ENCODE results near the gene PYCARD.

DNA sequence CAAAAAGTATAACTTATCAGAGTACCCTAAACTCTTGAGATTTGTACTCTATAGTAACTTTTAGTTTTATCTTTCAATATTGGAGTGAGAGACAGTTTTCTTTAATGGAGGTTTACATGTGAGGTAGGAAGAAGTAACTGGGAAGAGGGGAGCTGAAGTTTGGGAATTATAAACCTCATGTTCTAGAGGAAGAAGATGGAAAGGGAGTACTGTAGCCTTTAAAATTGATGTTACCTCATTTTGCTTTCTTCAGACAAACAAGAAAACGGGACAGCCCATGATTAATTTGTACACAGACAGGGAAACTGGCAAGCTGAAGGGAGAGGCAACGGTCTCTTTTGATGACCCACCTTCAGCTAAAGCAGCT, 13.2 kb downstream of the PYCARD start:
- no peak for TF ChIP-seq POLR2A (IDR thresholded peaks at IDR 0.05; ENCODE audit: borderline replicate concordance, extremely low read depth, insufficient read depth, insufficient read length)
- TF ChIP-seq SP1 (IDR thresholded peaks at IDR 0.05; ENCODE audit: low read depth), result no peak
- TF ChIP-seq, protein P1, sequence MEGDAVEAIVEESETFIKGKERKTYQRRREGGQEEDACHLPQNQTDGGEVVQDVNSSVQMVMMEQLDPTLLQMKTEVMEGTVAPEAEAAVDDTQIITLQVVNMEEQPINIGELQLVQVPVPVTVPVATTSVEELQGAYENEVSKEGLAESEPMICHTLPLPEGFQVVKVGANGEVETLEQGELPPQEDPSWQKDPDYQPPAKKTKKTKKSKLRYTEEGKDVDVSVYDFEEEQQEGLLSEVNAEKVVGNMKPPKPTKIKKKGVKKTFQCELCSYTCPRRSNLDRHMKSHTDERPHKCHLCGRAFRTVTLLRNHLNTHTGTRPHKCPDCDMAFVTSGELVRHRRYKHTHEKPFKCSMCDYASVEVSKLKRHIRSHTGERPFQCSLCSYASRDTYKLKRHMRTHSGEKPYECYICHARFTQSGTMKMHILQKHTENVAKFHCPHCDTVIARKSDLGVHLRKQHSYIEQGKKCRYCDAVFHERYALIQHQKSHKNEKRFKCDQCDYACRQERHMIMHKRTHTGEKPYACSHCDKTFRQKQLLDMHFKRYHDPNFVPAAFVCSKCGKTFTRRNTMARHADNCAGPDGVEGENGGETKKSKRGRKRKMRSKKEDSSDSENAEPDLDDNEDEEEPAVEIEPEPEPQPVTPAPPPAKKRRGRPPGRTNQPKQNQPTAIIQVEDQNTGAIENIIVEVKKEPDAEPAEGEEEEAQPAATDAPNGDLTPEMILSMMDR (IDR thresholded peaks at IDR 0.05 in 2 of 3, conservative IDR thresholded peaks at IDR 0.05 in 1 of 3; ENCODE audit: borderline replicate concordance in 1 of 3, insufficient read depth in 1 of 3, low read depth in 2 of 3, low read length in 2 of 3), result no peak
- TF ChIP-seq, protein P2, sequence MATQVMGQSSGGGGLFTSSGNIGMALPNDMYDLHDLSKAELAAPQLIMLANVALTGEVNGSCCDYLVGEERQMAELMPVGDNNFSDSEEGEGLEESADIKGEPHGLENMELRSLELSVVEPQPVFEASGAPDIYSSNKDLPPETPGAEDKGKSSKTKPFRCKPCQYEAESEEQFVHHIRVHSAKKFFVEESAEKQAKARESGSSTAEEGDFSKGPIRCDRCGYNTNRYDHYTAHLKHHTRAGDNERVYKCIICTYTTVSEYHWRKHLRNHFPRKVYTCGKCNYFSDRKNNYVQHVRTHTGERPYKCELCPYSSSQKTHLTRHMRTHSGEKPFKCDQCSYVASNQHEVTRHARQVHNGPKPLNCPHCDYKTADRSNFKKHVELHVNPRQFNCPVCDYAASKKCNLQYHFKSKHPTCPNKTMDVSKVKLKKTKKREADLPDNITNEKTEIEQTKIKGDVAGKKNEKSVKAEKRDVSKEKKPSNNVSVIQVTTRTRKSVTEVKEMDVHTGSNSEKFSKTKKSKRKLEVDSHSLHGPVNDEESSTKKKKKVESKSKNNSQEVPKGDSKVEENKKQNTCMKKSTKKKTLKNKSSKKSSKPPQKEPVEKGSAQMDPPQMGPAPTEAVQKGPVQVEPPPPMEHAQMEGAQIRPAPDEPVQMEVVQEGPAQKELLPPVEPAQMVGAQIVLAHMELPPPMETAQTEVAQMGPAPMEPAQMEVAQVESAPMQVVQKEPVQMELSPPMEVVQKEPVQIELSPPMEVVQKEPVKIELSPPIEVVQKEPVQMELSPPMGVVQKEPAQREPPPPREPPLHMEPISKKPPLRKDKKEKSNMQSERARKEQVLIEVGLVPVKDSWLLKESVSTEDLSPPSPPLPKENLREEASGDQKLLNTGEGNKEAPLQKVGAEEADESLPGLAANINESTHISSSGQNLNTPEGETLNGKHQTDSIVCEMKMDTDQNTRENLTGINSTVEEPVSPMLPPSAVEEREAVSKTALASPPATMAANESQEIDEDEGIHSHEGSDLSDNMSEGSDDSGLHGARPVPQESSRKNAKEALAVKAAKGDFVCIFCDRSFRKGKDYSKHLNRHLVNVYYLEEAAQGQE (IDR thresholded peaks at IDR 0.05; ENCODE audit: low read depth), result no peak

All from HCT116 (cell line).